ENCODE measurements around the gene CA10. TPM values are rescaled to one million over a fixed set of nuclear protein-coding genes. Genes with fewer than 3 reads are reported as not detected.
A peak's percentile ranks its signal among the peaks of the same experiment; 100 is the strongest.

Gene CA10
- polyA plus RNA-seq, 4 donors, result 0.19 to 0.31 TPM; not detected in 2

DNA sequence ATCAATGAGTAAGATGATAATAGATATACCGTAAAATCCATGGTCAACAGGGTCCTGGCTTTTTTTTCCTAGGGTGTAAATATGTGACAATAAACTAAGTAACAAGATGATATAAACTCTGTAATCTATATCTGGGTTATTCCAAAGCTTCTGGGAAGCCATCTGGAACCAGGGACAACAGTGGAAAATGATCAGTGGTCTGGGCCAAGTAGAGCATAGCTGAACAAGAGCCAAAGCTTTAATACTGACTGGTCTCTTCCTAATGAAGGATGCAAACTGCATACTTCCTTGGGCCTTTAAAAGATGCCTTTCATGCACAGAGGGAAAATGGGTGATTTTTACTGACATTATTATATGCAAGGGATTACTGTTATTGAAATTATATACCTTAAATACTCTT is 8.9 kb downstream of the CA10 start:
- no peak for FAIRE-seq
- no peaks in the 10 kb centered on the region for H3K36me3 ChIP-seq (ENCODE audit: control insufficient read depth in 3 of 3, insufficient read depth in 2 of 3, low read depth in 1 of 3, low read length in 3 of 3)
- no peak for DNase-seq
- 29 to 67% (median 65%) methylated on average over 1 of the region's 1 CpG for WGBS, 3 donors
- H3K27me3 ChIP-seq (ENCODE audit: control insufficient read depth in 3 of 3, insufficient read depth in 3 of 3, low read length in 3 of 3), result peaks cover 0 to 2% (median 0%) of the 10 kb centered on the region in 3 donors
- H3K9me3 ChIP-seq (ENCODE audit: control insufficient read depth in 2 of 2, insufficient read depth in 1 of 2, low read depth in 1 of 2, low read length in 1 of 2), result no peaks in the 10 kb centered on the region
- H3K27ac ChIP-seq (ENCODE audit: low read depth in 1 of 3, low read length in 2 of 3), result no peak overlapping the region
- no peaks in the 10 kb centered on the region for H3K4me1 ChIP-seq (ENCODE audit: control insufficient read depth in 3 of 3, insufficient read depth in 2 of 3, low read depth in 1 of 3, low read length in 2 of 3)
- no peak overlapping the region for H3K4me3 ChIP-seq (ENCODE audit: low read depth in 1 of 3, low read length in 3 of 3)

DNA sequence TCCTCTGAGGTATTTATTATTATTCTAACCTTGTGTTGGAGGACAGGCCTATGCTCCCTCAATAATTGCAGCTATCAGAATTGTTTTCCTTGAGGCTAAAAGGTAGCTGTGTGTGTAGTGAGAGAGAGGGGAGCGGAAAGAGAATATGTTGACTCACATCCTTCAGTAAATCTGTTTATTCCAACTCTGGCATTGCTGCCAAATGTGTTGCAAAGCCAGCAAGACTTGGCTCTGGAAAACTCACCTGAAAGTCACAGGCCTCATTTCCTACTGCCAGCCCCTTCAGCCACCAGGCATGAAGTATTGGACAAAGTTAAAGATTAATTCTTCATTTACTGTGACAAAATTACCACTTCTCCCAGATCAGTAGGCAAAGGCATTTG is 9.6 kb downstream of the CA10 start:
- DNase-seq, result no peak
- H3K27ac ChIP-seq (ENCODE audit: low read depth in 1 of 3, low read length in 2 of 3), result no peak overlapping the region
- FAIRE-seq, result no peak

DNA sequence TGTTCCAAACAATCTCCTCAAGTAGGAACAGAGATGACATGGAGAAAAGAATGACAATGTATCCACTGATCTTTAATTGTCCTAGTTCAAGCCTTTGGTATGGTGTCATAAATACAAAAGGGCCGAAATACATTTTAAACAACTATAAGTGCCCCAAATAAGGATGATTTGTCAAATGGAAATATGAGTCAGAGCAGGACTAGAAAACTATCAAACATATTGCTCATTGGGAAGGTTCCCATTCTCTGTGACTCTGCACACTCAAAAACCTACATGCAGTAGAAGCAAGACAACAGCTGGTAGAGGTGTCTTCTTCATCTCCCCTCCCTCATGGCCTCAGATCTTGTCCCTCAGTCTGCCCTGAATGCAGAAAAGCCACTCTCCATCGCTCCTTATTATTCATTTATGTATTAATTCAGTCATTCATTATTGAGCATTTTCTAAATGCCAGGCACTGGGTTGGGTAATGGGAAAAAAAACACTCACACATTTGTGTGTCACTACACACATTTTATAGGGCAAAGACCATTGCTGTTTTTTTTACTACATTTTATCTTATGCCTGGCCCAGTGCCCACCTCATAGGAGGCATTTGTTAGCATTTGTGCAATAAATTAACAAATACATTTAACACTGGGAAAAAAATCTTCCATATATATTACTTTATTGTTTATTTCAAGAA is 10.1 kb downstream of the CA10 start:
- no peak overlapping the region for H3K27ac ChIP-seq (ENCODE audit: low read depth in 1 of 3, low read length in 2 of 3)
- no peaks in the 10 kb centered on the region for H3K4me1 ChIP-seq (ENCODE audit: control insufficient read depth in 3 of 3, insufficient read depth in 2 of 3, low read depth in 1 of 3, low read length in 2 of 3)
- no peak for FAIRE-seq
- WGBS, 3 donors, result 58 to 72% (median 59%) methylated on average over 2 of the region's 2 CpGs
- H3K4me3 ChIP-seq (ENCODE audit: low read depth in 1 of 3, low read length in 3 of 3), result no peak overlapping the region
- H3K36me3 ChIP-seq (ENCODE audit: control insufficient read depth in 3 of 3, insufficient read depth in 2 of 3, low read depth in 1 of 3, low read length in 3 of 3), result no peaks in the 10 kb centered on the region
- H3K9me3 ChIP-seq (ENCODE audit: control insufficient read depth in 2 of 2, insufficient read depth in 1 of 2, low read depth in 1 of 2, low read length in 1 of 2), result no peaks in the 10 kb centered on the region
- no peak for DNase-seq
- no peaks in the 10 kb centered on the region for H3K27me3 ChIP-seq (ENCODE audit: control insufficient read depth in 3 of 3, insufficient read depth in 3 of 3, low read length in 3 of 3)

More for the DNA sequence above, 9.6 kb downstream of the CA10 start:
- WGBS, 3 donors, result 77 to 84% (median 84%) methylated on average over 1 of the region's 1 CpG
- Histone ChIP-seq H3K4me3 (ENCODE audit: low read depth in 1 of 3, low read length in 3 of 3) (no peak overlapping the region), H3K36me3 (ENCODE audit: control insufficient read depth in 3 of 3, insufficient read depth in 2 of 3, low read depth in 1 of 3, low read length in 3 of 3) (no peaks in the 10 kb centered on the region), H3K4me1 (ENCODE audit: control insufficient read depth in 3 of 3, insufficient read depth in 2 of 3, low read depth in 1 of 3, low read length in 2 of 3) (no peaks in the 10 kb centered on the region), H3K27me3 (ENCODE audit: control insufficient read depth in 3 of 3, insufficient read depth in 3 of 3, low read length in 3 of 3) (no peaks in the 10 kb centered on the region), H3K9me3 (ENCODE audit: control insufficient read depth in 2 of 2, insufficient read depth in 1 of 2, low read depth in 1 of 2, low read length in 1 of 2) (no peaks in the 10 kb centered on the region)

DNA sequence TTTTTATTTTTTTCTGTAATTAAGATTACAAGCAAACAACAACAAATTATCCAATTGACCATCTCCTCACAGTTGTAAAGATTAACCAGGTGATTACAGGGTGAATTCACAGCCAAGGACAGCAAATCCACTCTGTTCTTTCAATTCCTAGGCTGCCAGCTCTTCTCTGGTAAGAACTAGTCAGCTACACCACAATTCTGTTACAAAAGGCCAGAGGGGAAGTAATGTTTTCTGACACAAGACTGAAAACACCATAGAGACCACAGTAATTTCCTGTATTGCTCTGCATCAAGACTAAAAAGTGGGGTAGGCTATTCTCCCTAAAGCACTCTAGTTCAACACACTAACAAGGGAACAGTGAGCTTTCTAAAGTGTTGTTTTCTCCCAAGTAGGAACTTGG is 10.6 kb downstream of the CA10 start:
- no peak overlapping the region for H3K27ac ChIP-seq (ENCODE audit: low read depth in 1 of 3, low read length in 2 of 3)
- DNase-seq (peak in 1 of 2 donors; percentile 43), FAIRE-seq (no peak)
- H3K27me3 ChIP-seq (ENCODE audit: control insufficient read depth in 3 of 3, insufficient read depth in 3 of 3, low read length in 3 of 3), result no peaks in the 10 kb centered on the region
- H3K36me3 ChIP-seq (ENCODE audit: control insufficient read depth in 3 of 3, insufficient read depth in 2 of 3, low read depth in 1 of 3, low read length in 3 of 3), result no peaks in the 10 kb centered on the region
- H3K4me1 ChIP-seq (ENCODE audit: control insufficient read depth in 3 of 3, insufficient read depth in 2 of 3, low read depth in 1 of 3, low read length in 2 of 3), result no peaks in the 10 kb centered on the region
- H3K9me3 ChIP-seq (ENCODE audit: control insufficient read depth in 2 of 2, insufficient read depth in 1 of 2, low read depth in 1 of 2, low read length in 1 of 2), result no peaks in the 10 kb centered on the region
- H3K4me3 ChIP-seq (ENCODE audit: low read depth in 1 of 3, low read length in 3 of 3), result no peak overlapping the region

DNA sequence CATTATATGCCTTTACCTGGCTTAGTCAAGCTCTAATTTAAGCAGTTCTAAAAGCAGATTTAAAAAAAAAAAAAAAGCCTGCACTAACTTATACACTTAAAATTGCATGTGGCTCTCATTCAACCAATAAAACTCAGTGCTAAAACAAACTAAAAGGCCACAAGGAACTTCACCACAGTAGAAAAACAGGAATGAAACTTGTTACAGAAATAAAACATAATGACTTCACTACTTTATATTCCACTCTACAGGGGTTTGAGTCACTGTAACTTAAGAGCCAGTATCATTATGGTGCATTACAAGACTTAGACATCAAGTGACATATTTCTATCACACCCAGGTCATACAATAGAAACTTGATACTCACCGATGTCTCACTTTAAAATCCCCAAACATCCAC is 11.1 kb downstream of the CA10 start:
- no peak for FAIRE-seq
- DNase-seq, result no peak
- WGBS, 3 donors, result 82 to 96% (median 85%) methylated on average over 1 of the region's 1 CpG
- Histone ChIP-seq H3K4me3 (ENCODE audit: low read depth in 1 of 3, low read length in 3 of 3) (no peak overlapping the region), H3K27me3 (ENCODE audit: control insufficient read depth in 3 of 3, insufficient read depth in 3 of 3, low read length in 3 of 3) (no peaks in the 10 kb centered on the region), H3K4me1 (ENCODE audit: control insufficient read depth in 3 of 3, insufficient read depth in 2 of 3, low read depth in 1 of 3, low read length in 2 of 3) (no peaks in the 10 kb centered on the region), H3K9me3 (ENCODE audit: control insufficient read depth in 2 of 2, insufficient read depth in 1 of 2, low read depth in 1 of 2, low read length in 1 of 2) (no peaks in the 10 kb centered on the region), H3K27ac (ENCODE audit: low read depth in 1 of 3, low read length in 2 of 3) (peak overlapping the region in 1 of 3 donors; percentile 20), H3K36me3 (ENCODE audit: control insufficient read depth in 3 of 3, insufficient read depth in 2 of 3, low read depth in 1 of 3, low read length in 3 of 3) (no peaks in the 10 kb centered on the region)

DNA sequence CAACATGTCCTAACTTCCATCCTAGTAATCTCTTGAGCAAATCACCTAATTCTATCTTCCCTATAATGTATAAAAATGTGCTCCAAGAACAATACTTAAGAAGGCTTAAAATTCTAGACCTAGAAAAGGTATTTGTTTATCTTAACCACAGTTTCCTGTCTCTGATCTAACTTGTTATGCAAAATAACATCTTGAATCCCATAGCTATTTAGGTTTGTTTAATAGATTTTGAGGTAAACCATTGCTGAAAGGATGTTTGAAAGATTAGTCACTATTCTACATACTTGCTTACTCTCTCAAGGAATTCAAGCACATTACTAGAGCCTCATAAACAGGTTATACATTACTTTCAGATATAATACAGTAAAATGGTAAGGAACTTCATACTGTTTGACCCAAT is 13.0 kb downstream of the CA10 start:
- Histone ChIP-seq H3K27me3 (ENCODE audit: control insufficient read depth in 3 of 3, insufficient read depth in 3 of 3, low read length in 3 of 3) (no peaks in the 10 kb centered on the region), H3K9me3 (ENCODE audit: control insufficient read depth in 2 of 2, insufficient read depth in 1 of 2, low read depth in 1 of 2, low read length in 1 of 2) (no peaks in the 10 kb centered on the region), H3K36me3 (ENCODE audit: control insufficient read depth in 3 of 3, insufficient read depth in 2 of 3, low read depth in 1 of 3, low read length in 3 of 3) (no peaks in the 10 kb centered on the region), H3K4me3 (ENCODE audit: low read depth in 1 of 3, low read length in 3 of 3) (no peak overlapping the region), H3K4me1 (ENCODE audit: control insufficient read depth in 3 of 3, insufficient read depth in 2 of 3, low read depth in 1 of 3, low read length in 2 of 3) (no peaks in the 10 kb centered on the region), H3K27ac (ENCODE audit: low read depth in 1 of 3, low read length in 2 of 3) (no peak overlapping the region)
- DNase-seq (peak in 1 of 2 donors; percentile 13), FAIRE-seq (no peak)

DNA sequence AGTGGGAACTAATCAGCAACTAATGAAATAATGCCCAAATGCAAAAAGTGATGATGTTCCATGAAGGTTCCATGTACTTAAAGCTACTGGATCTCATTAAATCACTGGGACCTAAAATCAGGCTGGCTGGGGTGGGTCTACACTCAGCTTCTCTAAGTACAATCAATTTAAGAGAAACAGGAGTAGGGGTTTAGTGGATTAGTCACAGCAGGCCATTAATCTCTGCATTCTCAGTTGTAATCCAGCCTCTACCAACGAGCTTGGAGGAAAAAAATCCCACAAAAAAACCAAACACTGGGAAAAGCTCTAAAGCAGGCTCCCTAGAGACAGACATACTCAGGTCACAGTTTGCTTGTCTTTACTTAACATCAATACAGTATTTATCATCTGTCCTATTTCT is 15.0 kb downstream of the CA10 start:
- H3K4me1 ChIP-seq (ENCODE audit: control insufficient read depth in 3 of 3, insufficient read depth in 2 of 3, low read depth in 1 of 3, low read length in 2 of 3), result no peaks in the 10 kb centered on the region
- H3K27ac ChIP-seq (ENCODE audit: low read depth in 1 of 3, low read length in 2 of 3), result no peak overlapping the region
- WGBS, 3 donors, result 0 to 2% (median 0%) methylated on average over 1 of the region's 1 CpG
- H3K27me3 ChIP-seq (ENCODE audit: control insufficient read depth in 3 of 3, insufficient read depth in 3 of 3, low read length in 3 of 3), result no peaks in the 10 kb centered on the region
- no peaks in the 10 kb centered on the region for H3K9me3 ChIP-seq (ENCODE audit: control insufficient read depth in 2 of 2, insufficient read depth in 1 of 2, low read depth in 1 of 2, low read length in 1 of 2)
- H3K36me3 ChIP-seq (ENCODE audit: control insufficient read depth in 3 of 3, insufficient read depth in 2 of 3, low read depth in 1 of 3, low read length in 3 of 3), result no peaks in the 10 kb centered on the region
- no peak for DNase-seq
- no peak overlapping the region for H3K4me3 ChIP-seq (ENCODE audit: low read depth in 1 of 3, low read length in 3 of 3)
- no peak for FAIRE-seq

DNA sequence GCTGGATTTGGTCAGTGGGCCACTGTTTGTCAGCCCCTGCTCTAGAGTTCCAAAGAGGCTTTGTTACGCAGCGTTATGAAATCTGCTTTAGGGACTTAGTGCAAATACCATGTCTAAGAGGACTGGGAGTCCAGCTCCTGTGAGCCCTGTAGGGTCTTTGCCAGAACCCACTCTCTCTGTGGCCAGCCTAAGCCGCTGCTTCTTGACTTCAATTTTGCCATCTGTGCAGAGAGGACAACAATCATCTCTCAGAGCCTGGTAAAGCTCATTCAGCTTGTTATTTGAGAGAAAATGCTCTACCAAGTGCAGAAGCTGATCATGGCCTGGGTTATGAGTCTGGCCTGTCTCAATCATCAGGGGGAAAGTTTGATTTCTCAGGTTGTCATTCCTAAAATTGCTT is 17.9 kb downstream of the CA10 start:
- Histone ChIP-seq H3K9me3 (ENCODE audit: control insufficient read depth in 2 of 2, insufficient read depth in 1 of 2, low read depth in 1 of 2, low read length in 1 of 2) (no peaks in the 10 kb centered on the region), H3K36me3 (ENCODE audit: control insufficient read depth in 3 of 3, insufficient read depth in 2 of 3, low read depth in 1 of 3, low read length in 3 of 3) (no peaks in the 10 kb centered on the region), H3K4me1 (ENCODE audit: control insufficient read depth in 3 of 3, insufficient read depth in 2 of 3, low read depth in 1 of 3, low read length in 2 of 3) (no peaks in the 10 kb centered on the region), H3K27me3 (ENCODE audit: control insufficient read depth in 3 of 3, insufficient read depth in 3 of 3, low read length in 3 of 3) (no peaks in the 10 kb centered on the region), H3K27ac (ENCODE audit: low read depth in 1 of 3, low read length in 2 of 3) (no peak overlapping the region), H3K4me3 (ENCODE audit: low read depth in 1 of 3, low read length in 3 of 3) (no peak overlapping the region)
- WGBS, 3 donors, result 72 to 82% (median 80%) methylated on average over 3 of the region's 3 CpGs
- FAIRE-seq, result no peak
- DNase-seq, result no peak

DNA sequence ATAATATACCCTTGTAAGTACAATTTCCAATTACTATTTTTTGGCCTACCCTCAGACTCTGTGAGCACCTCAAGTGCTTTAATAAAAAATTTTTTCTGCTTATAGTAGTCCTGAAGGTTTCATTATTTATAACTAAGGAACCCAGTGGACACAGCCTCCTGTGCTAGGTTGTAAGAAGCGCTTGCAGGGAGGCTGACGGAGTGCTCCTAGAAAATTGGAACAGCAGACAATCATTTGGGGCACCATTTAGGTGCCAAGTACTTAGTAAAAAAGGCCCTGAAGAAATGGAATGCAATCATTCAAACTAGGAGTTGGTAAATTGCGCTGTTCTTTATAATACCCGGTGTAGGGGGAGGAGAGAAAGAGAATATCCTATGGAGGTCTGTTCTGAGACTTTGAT is 19.8 kb downstream of the CA10 start:
- H3K36me3 ChIP-seq (ENCODE audit: control insufficient read depth in 3 of 3, insufficient read depth in 2 of 3, low read depth in 1 of 3, low read length in 3 of 3), result no peaks in the 10 kb centered on the region
- H3K4me1 ChIP-seq (ENCODE audit: control insufficient read depth in 3 of 3, insufficient read depth in 2 of 3, low read depth in 1 of 3, low read length in 2 of 3), result no peaks in the 10 kb centered on the region
- WGBS, 3 donors, result 87 to 96% (median 91%) methylated on average over 4 of the region's 4 CpGs
- FAIRE-seq (no peak), DNase-seq (no peak)
- no peak overlapping the region for H3K4me3 ChIP-seq (ENCODE audit: low read depth in 1 of 3, low read length in 3 of 3)
- no peak overlapping the region for H3K27ac ChIP-seq (ENCODE audit: low read depth in 1 of 3, low read length in 2 of 3)
- H3K27me3 ChIP-seq (ENCODE audit: control insufficient read depth in 3 of 3, insufficient read depth in 3 of 3, low read length in 3 of 3), result no peaks in the 10 kb centered on the region
- no peaks in the 10 kb centered on the region for H3K9me3 ChIP-seq (ENCODE audit: control insufficient read depth in 2 of 2, insufficient read depth in 1 of 2, low read depth in 1 of 2, low read length in 1 of 2)
